GM21526 (cell line): ENCODE data around the gene METTL1.
"Not testable (repeated sequence)": the region's sequence is repeated elsewhere in the genome, so short reads cannot be mapped to it uniquely, and the experiment has no call there.

Experiments used
- ATAC-seq: cut with Tn5 transposase; IDR thresholded peaks from one replicate; pipeline ENCODE4 v1.9.1; 2021; ENCODE audit warnings: moderate library complexity; ENCODE audit not compliant: unreplicated experiment, low FRiP score

Gene METTL1

DNA sequence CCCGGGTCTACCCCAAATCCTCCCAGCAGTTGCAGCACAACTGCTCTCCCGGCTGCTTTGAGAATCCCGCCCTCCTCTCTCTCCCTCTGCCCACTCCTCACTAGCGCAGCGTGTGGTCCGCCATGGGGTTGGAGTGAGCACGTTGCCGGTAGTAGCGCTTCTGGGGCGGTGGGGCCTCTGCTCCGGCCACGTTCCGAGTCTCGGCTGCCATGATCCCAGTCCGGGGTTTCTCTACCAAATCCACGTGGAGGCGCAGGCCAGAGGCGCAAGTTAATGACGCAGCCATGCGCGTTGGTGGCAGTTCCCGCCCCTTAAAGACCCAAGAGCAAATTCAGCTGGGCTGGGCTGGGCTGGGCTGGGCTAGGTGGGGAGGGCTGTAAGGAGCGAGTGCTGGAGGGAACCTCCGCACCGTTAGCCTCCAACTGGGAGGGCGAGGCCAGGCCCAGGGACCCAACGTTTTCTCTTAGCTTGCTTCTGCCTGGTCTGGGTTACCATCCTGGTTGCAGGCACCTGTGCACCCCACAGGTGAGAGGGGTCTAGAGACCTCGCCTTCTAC is at the start of gene METTL1:
METTL1 (minus strand) TSS at position 233 of the 556 bp plus-strand sequence; CDS start at position 211, 22 bp downstream.
- peak; percentile 75 for ATAC-seq

DNA sequence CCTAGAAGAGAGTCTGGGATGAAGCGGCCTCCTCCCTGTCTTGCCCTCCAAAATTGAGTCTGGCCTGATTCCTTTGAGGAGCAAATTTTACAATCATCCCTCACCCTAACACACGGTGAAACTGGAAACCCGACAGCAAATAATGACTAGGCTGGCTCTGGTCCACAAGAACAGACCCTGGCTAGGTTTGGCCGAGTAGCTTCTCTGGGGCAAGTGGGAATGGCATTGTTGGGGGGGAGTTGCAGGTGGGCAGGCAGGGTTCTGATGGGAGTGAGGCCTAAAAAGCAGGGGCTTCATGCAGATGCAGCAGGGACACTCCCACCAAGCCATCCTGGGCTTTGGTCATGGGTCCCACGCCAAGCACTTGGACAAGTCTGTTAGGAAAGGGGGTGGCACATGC is 49.1 kb upstream of the METTL1 start:
- ATAC-seq: not testable (repeated sequence)

- not testable (repeated sequence) for ATAC-seq
Measured at GRCh38 chr12:57820119-57820518, 48.2 kb upstream of the METTL1 start.

- not testable (repeated sequence) for ATAC-seq
Measured at GRCh38 chr12:57817990-57818331, 46.1 kb upstream of the METTL1 start.

GRCh38 chr12:57817261-57817989 is 45.5 kb upstream of the METTL1 start:
- no peak for ATAC-seq

GRCh38 chr12:57816855-57817151 is 44.9 kb upstream of the METTL1 start:
- no peak for ATAC-seq

GRCh38 chr12:57816001-57816854 is 44.3 kb upstream of the METTL1 start:
- no peak for ATAC-seq

DNA sequence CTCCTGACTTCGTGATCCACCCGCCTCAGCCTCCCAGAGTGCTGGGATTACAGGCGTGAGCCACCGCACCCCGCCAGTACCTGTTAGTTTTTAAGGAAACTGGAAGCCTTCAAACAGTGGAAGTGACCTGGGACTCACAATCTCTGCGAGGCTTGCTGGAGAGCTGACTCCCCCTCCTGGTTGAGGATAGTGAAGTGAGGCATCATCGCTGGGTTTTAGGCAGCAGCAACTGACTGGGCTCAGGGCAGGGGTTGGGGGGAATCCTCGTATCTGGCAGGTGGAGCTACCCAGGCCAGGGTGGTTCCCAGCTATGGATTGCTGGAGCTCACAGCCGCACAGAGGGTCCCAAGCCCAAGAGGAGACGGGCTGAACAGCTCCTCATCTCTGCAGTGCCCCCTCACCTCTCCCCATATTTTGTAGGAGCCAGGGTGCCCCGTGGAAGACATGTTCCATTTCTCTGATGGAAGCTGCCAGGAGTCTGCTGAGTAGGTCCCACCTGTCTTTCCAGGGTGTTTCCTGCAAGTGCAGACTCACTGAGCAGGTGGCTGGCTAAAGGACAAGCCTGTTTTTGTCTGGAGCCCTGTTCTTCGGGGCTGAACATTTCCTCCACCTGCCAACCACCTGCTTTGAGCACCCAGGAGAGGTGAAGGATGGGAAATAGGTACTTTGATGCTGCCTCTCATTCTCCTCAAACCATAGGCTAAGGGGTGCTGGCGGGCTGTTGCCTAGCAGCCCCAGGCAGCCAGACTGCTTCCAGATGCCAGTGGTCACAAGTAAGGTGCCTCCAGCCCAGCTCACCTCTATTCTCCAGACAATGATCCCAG is 43.5 kb upstream of the METTL1 start:
- ATAC-seq: no peak

- ATAC-seq: no peak
Measured at GRCh38 chr12:57813971-57814772, 42.3 kb upstream of the METTL1 start.

DNA sequence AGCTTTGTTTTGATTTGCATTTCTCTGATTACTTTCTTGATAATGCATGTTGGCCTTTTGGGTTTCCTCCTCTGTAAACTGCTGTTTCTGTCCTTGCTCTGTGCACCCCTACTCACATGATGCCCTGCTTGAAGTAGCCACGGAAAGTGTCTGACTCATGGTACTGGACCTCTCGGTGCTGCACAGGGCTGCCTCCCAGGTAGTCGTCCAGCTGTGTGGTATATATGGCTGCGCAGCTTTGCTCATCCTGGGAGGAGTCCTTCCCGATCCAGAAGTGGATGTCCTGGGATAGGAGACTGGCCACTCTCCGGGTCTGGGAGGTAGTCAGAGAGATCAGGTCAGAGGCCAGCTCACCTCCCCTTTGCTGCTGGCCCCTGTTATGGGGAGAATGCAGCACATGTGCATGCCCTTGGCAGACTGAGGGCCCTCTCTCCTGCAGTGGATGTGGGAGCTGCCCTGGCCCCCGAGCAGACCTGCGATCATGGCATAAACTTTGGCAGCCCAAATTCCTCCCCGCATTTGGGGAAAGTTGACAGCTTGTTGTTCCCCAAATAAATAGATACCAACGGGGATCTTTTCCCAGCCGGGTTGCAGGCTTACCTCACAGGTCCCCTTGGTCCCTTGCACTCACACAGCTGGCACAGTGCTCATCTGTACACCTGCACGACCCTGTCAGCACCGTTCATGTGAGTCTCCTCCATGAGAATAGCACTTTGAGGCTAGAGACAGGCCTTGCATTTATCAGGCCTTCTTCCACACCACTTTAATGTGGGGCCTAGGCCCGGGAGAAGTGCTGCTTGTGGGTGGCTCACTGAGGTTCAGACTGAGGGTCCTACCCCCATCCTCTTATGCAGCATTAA is 41.4 kb upstream of the METTL1 start:
- ATAC-seq: no peak

GRCh38 chr12:57811028-57811755 is 39.3 kb upstream of the METTL1 start:
- ATAC-seq: no peak

DNA sequence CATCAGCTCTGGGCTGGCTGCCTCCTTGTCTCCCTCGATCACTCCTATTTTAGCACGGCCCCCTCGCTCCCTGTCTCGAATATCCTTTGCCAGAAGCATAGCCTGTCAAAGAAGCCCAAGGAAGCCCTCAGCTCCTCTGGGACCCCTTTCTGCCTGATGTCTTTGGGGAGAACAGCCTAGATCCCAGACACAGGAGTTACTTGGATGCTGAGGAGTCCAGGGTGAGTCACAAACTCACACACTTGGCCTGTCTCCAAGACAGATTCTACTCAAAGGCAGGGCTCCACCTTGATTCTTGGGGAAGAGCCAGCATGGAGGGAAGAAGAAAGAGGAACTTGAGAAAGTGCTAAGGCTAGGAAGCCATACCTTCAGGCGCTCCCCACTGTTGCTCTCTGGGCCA is 38.5 kb upstream of the METTL1 start:
- no peak for ATAC-seq

GRCh38 chr12:57809425-57809824 is 37.5 kb upstream of the METTL1 start:
- no peak for ATAC-seq

DNA sequence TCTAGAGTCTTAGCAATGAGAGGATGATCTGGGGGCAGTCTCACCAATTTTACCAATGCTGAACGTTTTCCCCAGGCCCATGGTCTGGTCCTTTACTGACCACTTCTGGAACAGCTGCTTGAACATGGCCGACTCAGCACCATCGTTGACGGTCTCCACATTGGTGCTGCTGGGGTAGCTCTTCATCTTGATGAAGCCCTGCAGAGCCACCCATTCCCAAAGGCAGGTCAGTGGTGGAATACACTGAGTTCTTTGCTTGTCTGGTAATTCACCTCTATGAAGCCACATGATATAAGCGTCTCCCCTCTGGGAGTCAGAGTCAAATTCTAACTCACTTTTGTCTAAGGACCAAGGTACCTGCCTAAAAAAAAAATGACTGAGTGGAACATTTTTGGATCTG is 36.4 kb upstream of the METTL1 start:
- no peak for ATAC-seq

DNA sequence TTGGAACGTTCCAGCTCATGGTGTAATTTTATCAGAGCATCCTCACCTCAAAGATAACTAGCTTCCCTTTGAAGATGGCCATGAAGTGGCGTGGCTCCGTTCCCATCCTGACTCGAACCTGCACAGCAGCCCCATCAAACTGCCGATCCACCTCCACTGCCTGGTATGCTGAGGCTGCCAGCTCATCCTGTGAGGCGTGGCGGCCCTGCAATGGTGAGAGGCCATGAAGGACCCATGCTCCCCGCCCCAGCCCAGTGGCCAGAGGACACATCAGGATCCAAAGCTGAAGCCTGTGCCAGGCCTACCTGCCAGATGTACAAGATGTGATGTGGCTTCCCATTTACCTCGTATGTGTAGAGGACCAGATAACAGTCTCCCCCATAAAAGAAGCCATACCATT is 35.4 kb upstream of the METTL1 start:
- ATAC-seq: no peak

DNA sequence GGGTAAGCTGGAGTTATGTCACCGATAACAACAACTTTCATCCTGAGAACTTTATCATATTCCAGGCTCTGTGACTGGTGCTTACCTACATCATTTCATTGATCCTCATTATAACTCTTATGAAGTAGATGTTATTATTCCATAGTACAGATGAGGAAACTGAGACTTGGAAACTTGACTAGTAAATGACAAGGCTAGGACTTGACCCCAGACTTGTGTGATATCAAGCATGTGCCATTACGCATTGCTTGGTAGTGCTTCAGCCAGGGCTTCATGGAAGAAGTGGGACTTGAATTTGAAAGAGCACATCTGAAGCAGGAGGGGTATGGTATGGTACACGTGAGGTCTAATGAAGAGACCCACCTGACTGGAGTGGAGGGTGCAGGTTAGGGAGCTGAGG is 34.8 kb upstream of the METTL1 start:
- no peak for ATAC-seq

DNA sequence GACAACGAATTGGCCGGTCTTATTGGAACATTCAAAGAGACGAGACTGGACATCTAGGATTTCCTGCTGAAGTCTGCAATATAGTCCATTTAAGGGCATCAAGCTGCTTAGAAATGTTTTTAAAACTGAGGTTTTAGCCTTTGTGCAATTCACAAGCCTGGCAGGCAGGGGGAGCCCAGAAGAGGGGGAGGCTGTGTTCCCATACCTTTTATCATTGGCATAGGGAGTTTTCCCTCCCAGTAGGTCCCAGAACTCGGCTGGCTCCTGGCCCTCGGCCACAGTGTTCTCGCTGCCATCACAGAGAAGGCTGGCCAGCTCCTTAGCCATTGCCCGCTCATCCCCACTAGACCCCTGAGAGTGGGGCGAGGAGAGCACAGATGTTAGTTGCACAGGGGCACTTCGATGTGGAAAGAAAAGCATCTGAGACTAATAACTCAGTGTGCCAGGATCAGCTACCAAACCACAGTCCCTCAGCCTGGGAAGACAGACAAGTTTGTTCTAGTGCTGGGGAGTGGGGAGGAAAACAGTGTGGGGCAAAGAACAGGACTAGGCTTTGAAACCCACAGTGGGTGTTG is 31.5 kb upstream of the METTL1 start:
- no peak for ATAC-seq

DNA sequence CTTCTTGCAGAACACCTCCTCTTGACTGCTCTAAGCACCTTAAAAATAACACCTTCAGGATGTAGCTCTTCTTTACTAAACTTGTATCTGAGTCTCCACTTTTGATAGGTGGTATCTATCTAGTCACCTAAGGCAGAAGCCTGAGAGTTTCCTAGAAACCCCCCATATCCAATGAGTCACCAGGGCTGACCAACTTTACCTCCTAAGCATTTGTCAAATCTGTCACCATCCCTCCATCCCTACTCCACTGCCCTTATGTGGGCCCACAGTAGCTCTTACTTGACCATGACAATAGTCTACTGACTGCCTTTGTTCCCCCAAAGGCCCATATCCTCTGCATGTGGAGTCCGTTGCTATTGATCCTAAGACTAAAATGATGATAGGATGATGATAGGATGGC is 30.7 kb upstream of the METTL1 start:
- no peak for ATAC-seq
